Measurements from ENCODE around the gene CPNE7.
A peak's percentile ranks its signal among the peaks of the same experiment; 100 is the strongest.

Gene CPNE7

DNA sequence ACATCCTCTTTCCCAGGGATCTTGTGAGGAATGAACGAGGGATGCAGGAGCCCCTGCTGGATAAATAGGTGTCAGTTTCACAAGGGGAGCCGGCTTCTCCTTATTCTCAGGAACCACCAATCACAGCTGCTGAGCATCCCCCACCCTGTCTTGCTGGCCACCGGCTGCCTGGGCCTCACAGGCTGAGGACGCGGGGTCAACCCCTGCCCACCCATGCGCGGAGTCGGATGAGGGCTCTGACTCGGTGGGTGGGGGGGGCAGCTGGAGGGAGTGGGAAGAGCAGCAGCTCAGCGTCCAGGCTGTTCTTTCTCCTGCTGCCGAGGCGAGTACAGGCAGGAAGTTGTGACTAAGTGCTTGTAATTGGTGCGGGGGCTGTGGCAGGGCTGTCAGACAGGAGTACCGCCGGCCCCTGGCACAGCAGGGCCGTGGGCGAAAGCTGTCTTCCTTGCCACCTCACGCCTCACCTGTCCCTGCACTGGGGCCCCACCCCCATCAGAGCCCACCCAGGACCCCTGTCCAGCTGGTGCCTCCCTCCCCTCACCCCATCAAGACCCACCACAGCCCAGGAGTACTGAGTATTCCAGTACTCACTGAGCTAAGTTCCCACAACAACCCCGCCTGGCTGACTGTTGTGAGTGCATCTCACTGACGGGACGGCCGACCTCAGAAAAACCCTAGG is 26.9 kb downstream of the CPNE7 start:
- Histone ChIP-seq H3K36me3 (ENCODE audit: control insufficient read depth, insufficient read depth, low read length, severe bottlenecking) (no peaks in the 10 kb centered on the region), H3K9me3 (ENCODE audit: control insufficient read depth, low read length) (no peaks in the 10 kb centered on the region), H3K9ac (ENCODE audit: low read length) (no peak overlapping the region), H3K27me3 (replicated peaks; ENCODE audit: control insufficient read depth, insufficient read depth, low read length) (peaks cover 9% of the 10 kb centered on the region), H3K4me1 (ENCODE audit: control insufficient read depth, insufficient read depth, low read length) (peaks cover 11% of the 10 kb centered on the region), H3K4me3 (ENCODE audit: low read length) (peak overlapping the region; percentile 22)
- peak; percentile 85 for DNase-seq (ENCODE audit: low read depth)

- H3K27me3 ChIP-seq (replicated peaks; ENCODE audit: control insufficient read depth, insufficient read depth, low read length): peaks cover 16% of the 10 kb centered on the region
- no peak for DNase-seq (ENCODE audit: low read depth)
- H3K9ac ChIP-seq (ENCODE audit: low read length): no peak overlapping the region
- H3K9me3 ChIP-seq (ENCODE audit: control insufficient read depth, low read length): no peaks in the 10 kb centered on the region
- H3K4me1 ChIP-seq (ENCODE audit: control insufficient read depth, insufficient read depth, low read length): peaks cover 11% of the 10 kb centered on the region
- no peak overlapping the region for H3K4me3 ChIP-seq (ENCODE audit: low read length)
- no peaks in the 10 kb centered on the region for H3K36me3 ChIP-seq (ENCODE audit: control insufficient read depth, insufficient read depth, low read length, severe bottlenecking)
Observed at GRCh38 chr16:89602952-89603590, 27.5 kb downstream of the CPNE7 start.

GRCh38 chr16:89604764-89605163 is 29.2 kb downstream of the CPNE7 start:
- DNase-seq (ENCODE audit: low read depth): no peak
- no peaks in the 10 kb centered on the region for H3K9me3 ChIP-seq (ENCODE audit: control insufficient read depth, low read length)
- H3K4me1 ChIP-seq (ENCODE audit: control insufficient read depth, insufficient read depth, low read length): peaks cover 11% of the 10 kb centered on the region
- H3K36me3 ChIP-seq (ENCODE audit: control insufficient read depth, insufficient read depth, low read length, severe bottlenecking): no peaks in the 10 kb centered on the region
- H3K9ac ChIP-seq (ENCODE audit: low read length): no peak overlapping the region
- H3K27me3 ChIP-seq (replicated peaks; ENCODE audit: control insufficient read depth, insufficient read depth, low read length): peaks cover 18% of the 10 kb centered on the region
- H3K4me3 ChIP-seq (ENCODE audit: low read length): no peak overlapping the region

GRCh38 chr16:89605186-89605970 is 29.8 kb downstream of the CPNE7 start:
- Histone ChIP-seq H3K4me3 (ENCODE audit: low read length) (no peak overlapping the region), H3K9me3 (ENCODE audit: control insufficient read depth, low read length) (no peaks in the 10 kb centered on the region), H3K9ac (ENCODE audit: low read length) (no peak overlapping the region), H3K36me3 (ENCODE audit: control insufficient read depth, insufficient read depth, low read length, severe bottlenecking) (no peaks in the 10 kb centered on the region), H3K27me3 (replicated peaks; ENCODE audit: control insufficient read depth, insufficient read depth, low read length) (peaks cover 18% of the 10 kb centered on the region), H3K4me1 (ENCODE audit: control insufficient read depth, insufficient read depth, low read length) (peaks cover 11% of the 10 kb centered on the region)
- DNase-seq (ENCODE audit: low read depth): no peak

DNA sequence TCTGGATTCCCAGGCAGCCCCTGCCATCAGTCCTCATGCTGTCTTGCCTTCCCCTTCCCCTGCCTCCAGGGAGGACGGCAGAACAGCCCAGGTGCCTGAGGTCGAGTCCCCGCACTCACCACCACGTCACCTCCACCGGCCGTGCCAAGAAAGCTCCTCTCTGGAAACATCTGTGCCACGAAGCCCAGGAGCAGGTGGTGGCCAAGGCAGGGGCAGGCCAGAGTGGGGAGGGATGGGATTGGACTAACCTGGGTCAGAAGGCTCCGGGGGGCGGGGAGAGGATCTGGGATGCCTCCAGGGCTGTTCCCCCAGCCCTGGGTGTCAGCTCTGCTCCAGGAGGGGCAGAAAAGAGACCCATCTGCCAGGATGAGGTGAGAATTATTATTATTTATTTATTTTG is 30.4 kb downstream of the CPNE7 start:
- Histone ChIP-seq H3K36me3 (ENCODE audit: control insufficient read depth, insufficient read depth, low read length, severe bottlenecking) (no peaks in the 10 kb centered on the region), H3K4me1 (ENCODE audit: control insufficient read depth, insufficient read depth, low read length) (peaks cover 8% of the 10 kb centered on the region), H3K9me3 (ENCODE audit: control insufficient read depth, low read length) (no peaks in the 10 kb centered on the region), H3K27me3 (replicated peaks; ENCODE audit: control insufficient read depth, insufficient read depth, low read length) (peaks cover 18% of the 10 kb centered on the region), H3K9ac (ENCODE audit: low read length) (no peak overlapping the region), H3K4me3 (ENCODE audit: low read length) (no peak overlapping the region)
- DNase-seq (ENCODE audit: low read depth): no peak

- H3K9me3 ChIP-seq (ENCODE audit: control insufficient read depth, low read length): no peaks in the 10 kb centered on the region
- H3K27me3 ChIP-seq (replicated peaks; ENCODE audit: control insufficient read depth, insufficient read depth, low read length): peaks cover 20% of the 10 kb centered on the region
- no peak overlapping the region for H3K9ac ChIP-seq (ENCODE audit: low read length)
- H3K4me3 ChIP-seq (ENCODE audit: low read length): no peak overlapping the region
- H3K4me1 ChIP-seq (ENCODE audit: control insufficient read depth, insufficient read depth, low read length): peaks cover 3% of the 10 kb centered on the region
- H3K36me3 ChIP-seq (ENCODE audit: control insufficient read depth, insufficient read depth, low read length, severe bottlenecking): no peaks in the 10 kb centered on the region
- DNase-seq (ENCODE audit: low read depth): no peak
Observed at GRCh38 chr16:89607453-89607852, 31.9 kb downstream of the CPNE7 start.

DNA sequence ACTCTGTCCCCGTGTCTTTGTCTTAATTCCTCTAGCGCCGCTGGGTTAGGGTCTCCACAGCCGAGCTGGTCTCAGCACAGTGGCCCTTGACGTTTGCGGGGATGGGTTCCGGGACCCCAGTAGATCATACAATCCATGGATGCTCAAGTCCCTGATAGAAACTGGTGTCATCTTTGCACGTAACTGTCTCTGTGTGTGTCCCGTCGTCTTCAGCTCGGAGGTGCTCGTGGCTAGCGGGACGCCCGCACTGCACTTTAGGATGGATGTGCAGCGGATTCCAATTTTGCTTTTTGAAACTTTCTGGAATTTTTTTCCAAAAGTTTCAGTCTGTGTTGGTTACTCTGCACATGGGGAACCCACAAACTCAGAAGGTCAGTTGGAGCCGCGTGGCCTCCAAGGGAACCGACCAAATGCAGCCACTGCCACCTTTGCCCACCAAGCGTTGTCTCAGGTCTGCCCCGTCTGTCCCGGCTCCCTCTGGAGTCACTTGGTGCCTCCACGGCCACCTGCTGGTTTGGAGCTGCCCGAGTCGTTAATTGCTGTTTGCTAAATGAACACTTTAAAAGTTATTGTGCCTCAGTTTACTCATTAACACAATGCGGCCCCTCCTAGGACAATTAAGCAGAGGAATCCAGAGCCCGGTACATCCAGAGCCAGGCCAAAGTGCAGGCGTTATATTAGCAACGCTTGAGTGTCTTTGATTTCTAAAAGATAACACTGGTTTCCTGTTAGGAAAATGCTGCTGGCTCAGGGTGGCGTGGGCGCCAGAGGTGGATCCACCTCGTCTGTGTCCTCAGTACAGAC is 32.6 kb downstream of the CPNE7 start:
- no peak for DNase-seq (ENCODE audit: low read depth)
- Histone ChIP-seq H3K36me3 (ENCODE audit: control insufficient read depth, insufficient read depth, low read length, severe bottlenecking) (no peaks in the 10 kb centered on the region), H3K9ac (ENCODE audit: low read length) (no peak overlapping the region), H3K4me3 (ENCODE audit: low read length) (no peak overlapping the region), H3K4me1 (ENCODE audit: control insufficient read depth, insufficient read depth, low read length) (no peaks in the 10 kb centered on the region), H3K9me3 (ENCODE audit: control insufficient read depth, low read length) (no peaks in the 10 kb centered on the region), H3K27me3 (replicated peaks; ENCODE audit: control insufficient read depth, insufficient read depth, low read length) (peaks cover 26% of the 10 kb centered on the region)

GRCh38 chr16:89610108-89610453 is 34.5 kb downstream of the CPNE7 start:
- Histone ChIP-seq H3K36me3 (ENCODE audit: control insufficient read depth, insufficient read depth, low read length, severe bottlenecking) (no peaks in the 10 kb centered on the region), H3K9me3 (ENCODE audit: control insufficient read depth, low read length) (no peaks in the 10 kb centered on the region), H3K9ac (ENCODE audit: low read length) (no peak overlapping the region), H3K4me3 (ENCODE audit: low read length) (no peak overlapping the region), H3K27me3 (replicated peaks; ENCODE audit: control insufficient read depth, insufficient read depth, low read length) (peaks cover 27% of the 10 kb centered on the region), H3K4me1 (ENCODE audit: control insufficient read depth, insufficient read depth, low read length) (no peaks in the 10 kb centered on the region)
- no peak for DNase-seq (ENCODE audit: low read depth)

GRCh38 chr16:89612415-89613166 is 37.0 kb downstream of the CPNE7 start:
- Histone ChIP-seq H3K4me1 (ENCODE audit: control insufficient read depth, insufficient read depth, low read length) (no peaks in the 10 kb centered on the region), H3K4me3 (ENCODE audit: low read length) (no peak overlapping the region), H3K36me3 (ENCODE audit: control insufficient read depth, insufficient read depth, low read length, severe bottlenecking) (no peaks in the 10 kb centered on the region)

GRCh38 chr16:89613231-89613953 is 37.8 kb downstream of the CPNE7 start, which contains the start of gene DPEP1:
DPEP1 (plus strand) TSS chr16:89613642; CDS start chr16:89630411, 16,769 bp downstream.
- no peaks in the 10 kb centered on the region for H3K36me3 ChIP-seq (ENCODE audit: control insufficient read depth, insufficient read depth, low read length, severe bottlenecking)
- peaks cover 17% of the 10 kb centered on the region for H3K27me3 ChIP-seq (replicated peaks; ENCODE audit: control insufficient read depth, insufficient read depth, low read length)
- H3K9ac ChIP-seq (ENCODE audit: low read length): no peak within 1 kb of the TSS
- no peaks in the 10 kb centered on the region for H3K9me3 ChIP-seq (ENCODE audit: control insufficient read depth, low read length)
- peaks cover 3% of the 10 kb centered on the region for H3K4me1 ChIP-seq (ENCODE audit: control insufficient read depth, insufficient read depth, low read length)
- H3K4me3 ChIP-seq (ENCODE audit: low read length): no peak within 1 kb of the TSS
- no peak for DNase-seq (ENCODE audit: low read depth)

More at GRCh38 chr16:89612415-89613166, 37.0 kb downstream of the CPNE7 start:
- no peak for DNase-seq (ENCODE audit: low read depth)
- H3K9ac ChIP-seq (ENCODE audit: low read length): no peak overlapping the region
- no peaks in the 10 kb centered on the region for H3K9me3 ChIP-seq (ENCODE audit: control insufficient read depth, low read length)
- peaks cover 24% of the 10 kb centered on the region for H3K27me3 ChIP-seq (replicated peaks; ENCODE audit: control insufficient read depth, insufficient read depth, low read length)

All from adipocyte (in vitro differentiated cells).